Activated CD4-positive, alpha-beta T cell treated with anti-CD3 and anti-CD28 coated beads, Interleukin-2, amount 50 U/mL, for 4 hours (primary cell): ENCODE measurements around the gene SPACA7.

Experiments used
- DNase-seq, 2 experiments: peaks; one replicate each; pipeline ENCODE4 v3.0.0-alpha.2; 2020

The SPACA7 gene

GRCh38 chr13:112448621-112449544, 72.7 kb downstream of the SPACA7 start:
- DNase-seq = no peak

- no peak for DNase-seq
Observed at GRCh38 chr13:112449545-112449930, 73.4 kb downstream of the SPACA7 start.

DNA sequence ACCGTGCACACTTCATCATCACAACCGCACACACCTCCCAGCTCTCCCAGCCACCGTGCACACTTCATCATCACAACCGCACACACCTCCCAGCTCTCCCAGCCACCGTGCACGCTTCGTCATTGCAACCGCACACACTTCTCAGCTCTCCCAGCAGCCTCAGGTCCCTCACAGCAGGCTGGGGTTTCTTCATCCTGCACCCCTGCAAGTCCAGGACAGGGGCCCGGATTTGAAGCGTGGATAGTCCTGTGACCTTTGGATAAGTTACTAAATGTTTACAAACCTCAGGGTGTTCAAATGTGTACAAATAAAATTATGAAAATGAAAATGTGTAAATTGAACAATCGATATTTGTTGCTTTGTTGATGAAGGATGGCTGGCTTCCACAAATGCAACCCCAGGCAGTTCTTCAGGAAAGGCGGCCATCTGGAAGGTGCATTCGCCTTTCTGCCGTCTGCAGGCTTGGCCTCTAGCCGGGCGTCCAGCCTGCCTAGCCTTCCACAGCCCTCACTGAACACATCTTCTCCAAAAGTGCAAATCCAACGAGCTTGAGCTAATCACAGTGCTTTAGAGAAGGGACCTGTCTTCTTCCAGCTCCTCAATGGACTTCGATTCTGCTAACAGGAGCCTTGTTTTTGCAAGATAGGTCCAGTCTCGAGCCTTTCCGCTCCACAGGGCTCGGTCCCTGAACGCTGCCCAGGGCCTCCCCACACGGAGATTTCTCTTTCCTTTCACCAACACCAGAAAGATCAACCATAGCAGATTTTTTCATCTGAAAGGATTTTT, 74.2 kb downstream of the SPACA7 start:
- no peak for DNase-seq

- no peak for DNase-seq
Observed at GRCh38 chr13:112450904-112451240, 74.7 kb downstream of the SPACA7 start.

DNA sequence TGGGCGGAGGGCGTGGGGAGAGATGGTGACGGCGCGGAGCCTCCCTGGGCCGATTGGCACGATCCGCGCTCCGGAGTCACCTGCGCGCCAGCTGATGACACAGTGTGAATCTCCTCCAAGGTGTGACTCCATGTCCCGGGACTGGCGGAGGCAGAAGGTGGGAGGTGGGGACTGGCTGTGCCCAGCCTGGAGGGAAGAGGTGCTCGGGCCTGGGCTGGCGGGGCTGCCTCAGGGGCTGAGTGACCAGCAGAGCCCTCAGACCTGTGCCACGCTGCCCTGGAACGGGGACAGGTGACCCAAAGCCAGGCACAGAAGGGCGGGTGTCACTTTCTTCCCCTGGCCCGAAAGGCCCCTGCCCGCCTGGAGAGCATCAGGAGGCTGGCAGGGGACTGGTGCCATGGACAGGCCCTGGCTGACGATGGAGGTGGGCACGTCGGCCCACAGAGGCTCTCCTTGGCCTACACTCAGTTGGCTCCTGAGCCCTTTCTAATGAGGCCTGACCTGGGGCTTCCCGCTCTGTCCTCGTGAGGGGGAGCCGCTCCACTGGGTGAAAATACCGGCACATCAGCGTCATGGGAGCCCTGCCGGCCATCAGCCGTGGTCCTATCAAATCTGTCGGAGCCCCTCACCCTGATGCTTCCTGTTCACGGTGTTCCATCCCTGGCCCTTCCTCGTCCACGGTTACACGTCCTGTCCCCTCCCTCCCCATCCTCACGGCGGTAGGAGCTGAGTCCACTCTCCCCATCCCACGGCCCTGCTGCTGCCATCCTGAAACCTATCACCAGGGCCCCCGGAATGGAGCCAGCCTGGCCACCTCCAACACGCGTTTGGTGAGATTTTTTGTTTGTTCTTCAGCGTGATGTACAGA, 75.6 kb downstream of the SPACA7 start:
- DNase-seq = no peak

DNA sequence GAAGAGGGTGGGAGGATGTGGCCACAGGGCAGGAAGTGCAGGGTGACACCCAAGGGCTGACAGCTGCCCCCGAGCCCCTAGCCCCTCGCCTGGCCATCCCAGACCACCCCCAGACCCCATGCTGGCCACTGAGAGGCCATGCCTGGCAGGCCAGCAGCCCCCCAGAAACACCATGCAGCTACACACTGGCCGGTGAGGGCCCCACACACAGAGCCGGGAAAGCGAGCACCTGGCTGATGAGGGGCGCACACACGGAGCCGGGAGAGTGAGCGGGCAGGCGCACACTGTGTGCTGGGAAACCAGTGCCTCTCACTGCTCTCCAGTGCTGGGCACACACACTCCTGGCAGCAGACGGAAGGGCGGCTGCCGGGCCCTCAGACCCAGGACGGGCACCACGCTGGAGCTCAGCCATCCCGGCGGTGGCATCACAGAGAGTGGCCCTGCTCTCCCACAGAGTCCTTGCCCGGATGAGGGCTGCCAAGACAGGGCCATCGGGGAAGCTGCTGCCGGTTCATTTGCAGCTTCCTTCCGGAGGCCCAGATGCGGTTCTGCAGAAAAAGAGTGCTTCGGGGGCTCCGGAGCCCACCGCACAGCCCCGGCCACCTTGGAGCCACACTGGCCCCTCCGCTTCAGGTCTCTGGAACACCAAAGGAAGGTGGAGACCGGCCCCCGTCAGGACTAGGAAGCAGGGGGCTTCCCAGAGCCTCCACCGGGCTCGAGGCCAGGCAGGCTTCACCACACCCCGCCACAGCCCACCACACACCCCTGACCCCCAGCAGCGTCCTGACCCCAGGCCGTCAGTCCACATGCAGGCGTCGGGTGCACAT, 76.4 kb downstream of the SPACA7 start:
- DNase-seq = no peak

DNA sequence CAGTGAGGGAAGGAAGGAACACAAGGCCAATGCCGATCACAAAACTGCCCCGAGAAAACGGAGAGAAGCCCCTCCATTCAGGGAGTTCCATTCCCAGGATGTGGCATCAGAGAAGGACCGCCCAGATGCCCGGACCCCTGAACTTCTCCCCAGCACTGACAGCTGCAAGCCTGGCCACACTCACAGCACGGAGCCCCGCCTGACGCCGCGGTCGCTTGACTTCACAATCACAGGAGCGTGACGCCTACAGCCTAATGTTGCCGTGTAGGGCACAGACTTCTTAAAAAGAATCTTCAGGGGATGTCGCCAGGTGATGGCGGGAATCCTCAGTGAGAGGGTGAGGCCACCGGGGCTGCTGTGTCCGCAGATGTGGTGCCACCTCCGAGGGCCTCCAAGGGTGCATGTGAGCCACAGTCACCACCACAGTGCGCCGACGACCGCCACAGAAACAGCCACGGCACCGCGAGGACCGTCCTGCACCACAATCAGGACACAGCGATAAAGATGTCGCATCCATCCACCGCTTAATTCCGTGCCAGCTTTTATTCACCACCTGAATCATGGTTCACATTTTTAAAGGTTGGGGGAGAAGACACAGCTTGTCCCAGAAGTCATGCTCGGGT, 77.2 kb downstream of the SPACA7 start:
- DNase-seq = no peak

DNA sequence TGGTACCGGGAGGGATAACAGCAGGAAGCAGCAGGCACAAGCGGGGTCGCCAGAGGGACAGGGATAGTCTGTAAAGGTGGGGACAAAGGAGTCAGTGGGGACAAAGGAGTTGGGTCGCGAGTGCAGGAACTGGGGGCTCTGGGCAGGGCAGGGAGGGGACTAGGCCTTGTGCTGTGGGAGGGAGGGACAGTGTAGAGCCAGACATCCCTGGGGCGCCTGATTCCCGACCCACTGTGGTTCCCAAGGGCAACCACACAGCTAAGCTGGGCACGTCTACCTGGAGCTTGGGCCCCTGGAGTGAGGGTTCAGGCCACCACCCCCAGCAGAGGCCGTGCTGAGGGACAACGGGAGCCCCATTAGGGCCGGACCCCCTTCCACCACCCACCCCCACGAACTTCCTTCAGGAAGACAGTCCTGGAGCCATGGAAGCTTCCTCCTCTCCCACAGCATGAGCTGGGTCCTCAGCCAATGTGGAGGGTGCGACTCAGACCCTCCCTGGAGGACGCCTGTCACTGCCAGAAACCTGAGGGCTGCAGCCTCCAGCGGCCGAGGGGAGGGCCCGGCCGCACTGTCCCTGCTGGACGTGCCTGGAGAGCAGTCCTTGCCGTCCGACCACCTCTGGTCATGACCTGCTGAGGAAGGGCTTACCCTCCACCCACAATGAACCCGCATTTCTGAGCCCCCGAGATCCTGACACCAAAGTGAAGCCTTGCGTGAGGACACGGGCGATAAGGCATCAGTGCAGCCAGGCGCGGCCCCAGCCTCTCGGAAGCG, 77.9 kb downstream of the SPACA7 start:
- no peak for DNase-seq

DNA sequence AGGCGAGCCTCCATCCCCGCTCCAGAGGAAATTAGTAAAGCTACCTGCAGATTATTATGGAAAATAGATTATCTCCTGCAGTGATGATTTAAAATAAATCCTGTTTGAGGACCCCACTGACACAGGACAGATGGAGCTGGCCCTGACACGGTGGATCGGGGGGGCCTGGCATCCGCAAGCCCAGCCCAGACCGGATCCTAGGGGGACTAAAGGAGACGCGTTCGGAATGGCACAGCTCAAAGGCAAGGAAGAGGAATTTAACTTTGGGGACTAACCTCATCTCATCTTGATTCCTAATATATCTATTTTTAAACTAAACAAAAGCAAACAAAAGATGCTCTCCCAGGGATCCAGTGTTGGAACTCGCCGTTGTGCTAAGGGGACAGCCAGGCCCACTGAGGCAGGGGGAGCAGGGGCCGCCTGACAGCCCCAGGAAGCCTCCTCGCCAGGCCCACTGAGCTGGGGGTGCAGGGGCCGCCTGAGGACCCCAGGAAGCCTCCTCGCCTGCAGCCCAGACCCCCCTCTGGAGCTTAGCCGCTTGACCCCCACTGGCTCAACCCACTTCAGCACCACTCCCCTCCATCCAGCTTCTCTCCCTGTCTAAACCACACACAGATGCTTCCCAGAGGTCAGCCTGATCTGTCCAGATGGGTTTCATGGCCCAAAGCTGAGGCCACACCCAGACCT, 78.6 kb downstream of the SPACA7 start:
- DNase-seq = no peak

GRCh38 chr13:112455476-112456059, 79.4 kb downstream of the SPACA7 start:
- DNase-seq = no peak

DNA sequence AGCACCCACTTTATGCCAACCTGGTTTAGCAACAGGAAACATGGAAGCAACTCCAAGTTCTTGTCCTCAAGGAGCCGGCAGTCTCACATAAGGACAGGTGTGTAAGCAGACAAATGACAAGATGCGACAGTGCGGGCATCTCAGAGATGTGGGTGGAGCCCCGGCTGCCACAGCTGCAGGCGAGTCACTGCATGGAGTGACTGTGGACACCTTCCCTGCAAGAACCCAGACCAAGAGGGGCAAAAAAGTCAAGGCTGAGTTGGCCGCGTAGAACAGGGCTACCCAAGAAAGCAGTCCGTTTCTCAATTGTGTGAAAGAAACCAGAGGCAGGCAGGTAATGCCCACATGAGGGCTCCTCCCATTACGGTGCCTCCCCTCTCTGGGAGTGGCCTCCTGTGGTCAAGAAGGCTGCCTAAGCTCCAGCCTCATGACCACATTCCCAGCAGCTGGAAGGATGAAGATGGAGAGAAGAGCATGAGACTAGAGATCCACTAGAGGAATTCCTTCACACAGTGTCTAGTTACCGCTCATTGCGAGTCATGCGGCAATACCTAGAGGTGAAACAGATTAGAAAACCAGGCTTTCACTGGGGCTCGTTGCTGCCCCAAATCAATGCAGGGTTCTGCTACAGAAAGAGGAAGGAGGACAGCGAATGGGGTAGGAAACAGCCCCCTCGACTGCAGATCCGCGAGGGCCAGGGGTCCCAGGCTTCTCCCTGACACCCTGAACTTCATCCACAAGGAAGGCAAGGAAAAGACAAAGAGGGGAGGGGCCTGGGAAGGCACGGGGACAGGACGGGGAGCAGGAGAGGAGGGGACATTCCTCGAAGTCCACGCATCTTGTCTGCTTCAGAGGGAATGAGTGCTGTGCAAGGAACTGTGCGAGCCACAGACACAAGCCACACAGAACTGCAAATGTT, 80.2 kb downstream of the SPACA7 start:
- DNase-seq = no peak

- no peak for DNase-seq
Observed at GRCh38 chr13:112457081-112457480, 80.9 kb downstream of the SPACA7 start.

DNA sequence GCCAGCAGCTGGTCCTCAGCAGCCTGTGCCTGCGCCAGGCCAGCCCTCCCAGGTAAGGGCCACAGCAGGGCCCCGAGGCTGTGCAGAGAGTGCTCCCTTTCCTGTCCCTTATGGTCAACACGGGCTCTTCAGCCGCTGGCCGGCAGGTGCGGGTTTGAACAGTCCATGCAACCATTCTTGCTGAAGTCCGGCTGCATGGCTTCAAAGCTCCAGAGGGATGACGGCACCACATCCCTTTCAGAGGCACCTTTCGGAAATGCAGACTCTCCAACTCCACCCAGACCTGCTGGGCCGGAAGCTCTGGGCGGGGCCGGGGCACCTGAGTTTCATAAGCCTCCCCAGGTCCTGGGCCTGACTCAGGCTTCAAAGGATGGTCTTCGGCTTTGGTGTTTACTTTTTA, 81.3 kb downstream of the SPACA7 start:
- no peak for DNase-seq

DNA sequence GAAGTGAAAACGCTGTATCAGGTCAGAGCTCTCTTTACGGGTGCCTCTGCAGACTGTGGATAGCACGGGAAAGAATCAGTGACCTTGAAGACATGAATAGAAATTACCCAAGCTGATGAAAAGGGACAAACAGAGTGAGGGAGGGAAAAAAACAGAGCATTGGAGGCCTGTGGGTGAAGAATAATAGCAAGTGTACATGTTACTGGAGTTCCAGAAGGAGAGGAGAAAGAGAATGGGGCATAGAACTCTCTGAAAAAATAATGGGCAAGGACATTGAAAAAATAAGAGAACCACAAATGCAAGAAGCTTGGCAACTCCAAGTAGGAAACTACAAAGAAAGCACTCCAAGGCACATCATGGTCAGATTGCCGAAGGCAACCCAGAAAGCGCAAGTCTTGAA, 86.3 kb downstream of the SPACA7 start:
- no peak for DNase-seq

DNA sequence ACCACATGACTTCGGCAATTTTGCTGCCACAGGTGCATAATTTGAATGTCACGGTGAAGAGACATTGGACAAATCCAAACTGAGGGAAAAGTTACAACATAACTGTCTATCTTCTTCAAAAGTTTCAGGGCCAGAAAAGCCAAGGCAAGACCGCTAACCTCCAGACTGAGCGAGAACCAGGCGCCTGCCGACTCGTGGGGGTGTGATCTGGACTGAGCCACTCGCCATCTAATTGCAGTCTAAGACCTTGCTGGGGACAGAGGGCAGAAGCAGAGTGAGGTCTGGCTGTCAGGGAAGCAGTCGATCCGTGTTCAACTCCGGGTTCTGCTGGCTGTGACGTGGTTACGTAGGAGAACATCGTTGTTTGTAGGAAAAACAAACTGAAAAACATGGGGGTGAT, 88.6 kb downstream of the SPACA7 start:
- no peak for DNase-seq

DNA sequence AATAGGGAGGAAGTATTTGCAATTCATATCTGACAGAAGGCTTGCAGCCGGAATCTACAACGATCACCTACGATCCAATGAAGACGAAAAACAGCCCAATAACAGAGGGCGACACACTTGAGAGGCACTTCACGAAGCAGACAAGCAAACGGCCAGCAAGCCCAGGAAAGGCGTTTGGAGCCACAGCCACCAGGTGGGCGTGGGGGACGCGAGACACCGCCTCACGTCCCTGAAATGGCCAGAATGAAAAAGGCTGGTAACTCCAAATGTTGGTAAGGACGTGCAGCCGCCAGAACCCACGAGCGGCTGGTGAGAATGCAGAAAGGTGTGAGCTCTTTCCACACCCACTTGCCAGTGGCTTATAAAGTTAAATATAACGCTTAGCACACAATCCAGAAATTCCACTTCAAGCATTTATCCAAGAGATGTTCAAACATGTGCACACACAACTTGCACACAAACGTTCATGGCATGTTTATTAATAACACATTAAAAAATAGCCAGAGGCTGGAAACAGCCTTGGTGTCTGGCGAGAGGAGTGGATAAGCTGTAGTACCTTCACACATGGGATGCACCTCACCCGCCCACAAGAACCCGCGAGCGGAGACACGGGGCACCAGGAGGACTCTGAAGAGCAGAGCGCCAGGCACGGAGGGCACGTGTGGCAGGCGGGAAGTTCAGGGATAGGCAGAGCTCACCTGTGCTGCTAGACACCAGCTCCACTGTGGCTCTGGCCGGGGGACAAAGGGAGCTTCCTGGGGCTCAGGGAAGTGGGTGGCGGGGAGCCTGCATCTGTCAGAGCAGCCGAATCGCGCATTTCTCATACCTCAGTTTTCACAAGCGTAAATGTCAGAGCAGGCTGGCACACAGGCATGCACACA, 89.3 kb downstream of the SPACA7 start:
- no peak for DNase-seq

DNA sequence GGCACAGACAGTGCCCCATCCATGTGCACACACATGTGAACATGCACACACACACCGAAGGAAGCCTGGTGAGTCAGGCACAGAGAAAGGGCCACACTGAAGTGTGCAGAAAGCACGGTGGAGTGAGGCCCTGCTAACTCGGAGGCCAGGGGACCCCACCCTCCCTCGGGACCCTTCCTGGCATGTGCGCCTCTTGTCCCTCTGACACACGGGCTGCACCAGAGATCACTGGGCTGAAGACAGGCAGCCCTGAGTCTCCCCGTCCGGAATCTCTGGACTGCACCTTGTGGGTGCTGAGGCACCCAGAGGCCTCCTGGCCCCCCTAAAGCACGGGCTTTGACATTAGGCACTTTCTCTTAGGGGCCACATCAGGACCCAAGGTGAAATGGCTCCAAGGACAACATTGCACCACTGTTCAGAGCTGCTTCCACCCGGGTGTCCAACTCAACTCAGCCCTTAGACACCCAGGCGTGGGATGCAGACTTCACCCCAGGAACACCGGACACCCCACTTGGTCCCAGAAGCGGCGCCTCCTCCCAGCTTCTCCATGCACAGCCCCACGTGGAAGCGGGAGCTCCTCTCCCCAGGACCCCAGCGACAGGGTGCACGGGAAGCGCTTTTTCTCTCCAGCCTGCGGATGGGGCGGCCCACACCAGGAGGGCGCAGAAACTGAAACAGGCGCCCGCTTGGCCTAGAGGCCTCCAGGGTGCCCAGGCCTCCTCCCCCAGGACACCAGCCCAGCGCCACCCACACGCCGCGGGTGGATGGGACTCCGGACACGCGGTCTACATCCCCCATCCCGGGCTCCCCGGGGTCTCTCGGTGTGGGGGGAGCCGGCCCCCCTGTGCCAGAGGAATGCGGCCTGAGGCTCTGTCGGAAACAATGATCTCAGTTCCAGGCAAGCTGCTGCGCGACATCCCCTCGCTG, 90.2 kb downstream of the SPACA7 start:
- DNase-seq = no peak
